ENCODE results near the gene KCNH8.

The KCNH8 gene

DNA sequence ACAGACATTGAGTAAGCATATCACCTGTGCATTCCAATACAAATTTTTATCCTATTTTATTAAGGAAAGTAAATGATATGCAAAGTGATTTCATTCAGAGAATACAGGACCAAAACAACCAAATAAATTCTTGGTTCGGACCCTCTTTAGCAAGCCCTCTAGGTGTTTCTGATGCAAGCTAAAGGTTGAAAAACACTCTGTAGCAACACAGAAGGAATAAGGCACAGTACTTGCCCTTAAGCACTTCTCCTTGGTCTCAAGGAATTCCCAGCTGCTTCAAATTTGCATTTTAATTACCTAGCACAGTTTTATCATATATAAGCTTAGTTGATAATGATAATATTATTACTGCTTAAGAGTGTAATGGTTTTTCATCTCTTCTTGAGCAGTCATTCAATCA lies 288.4 kb downstream of the KCNH8 start:
- WGBS, result 80% methylated on average over 1 of the region's 1 CpG
- no peaks in the 10 kb centered on the region for H3K9me3 ChIP-seq (ENCODE audit: insufficient read depth, low read depth, low read length)
- H3K4me3 ChIP-seq (ENCODE audit: low read length), result no peak overlapping the region
- no peak overlapping the region for H3K27ac ChIP-seq (ENCODE audit: low read depth, low read length)
- no peak overlapping the region for H3K9ac ChIP-seq (ENCODE audit: low read depth, low read length)
- H3K27me3 ChIP-seq (ENCODE audit: insufficient read depth, low read length), result no peaks in the 10 kb centered on the region
- peaks cover 10% of the 10 kb centered on the region; the same call in 1 of the 2 replicates for H3K4me1 ChIP-seq (ENCODE audit: insufficient read depth, low read length)
- H3K36me3 ChIP-seq (ENCODE audit: insufficient read depth, low read length), result peaks cover 2% of the 10 kb centered on the region; the same call in 1 of the 2 replicates

DNA sequence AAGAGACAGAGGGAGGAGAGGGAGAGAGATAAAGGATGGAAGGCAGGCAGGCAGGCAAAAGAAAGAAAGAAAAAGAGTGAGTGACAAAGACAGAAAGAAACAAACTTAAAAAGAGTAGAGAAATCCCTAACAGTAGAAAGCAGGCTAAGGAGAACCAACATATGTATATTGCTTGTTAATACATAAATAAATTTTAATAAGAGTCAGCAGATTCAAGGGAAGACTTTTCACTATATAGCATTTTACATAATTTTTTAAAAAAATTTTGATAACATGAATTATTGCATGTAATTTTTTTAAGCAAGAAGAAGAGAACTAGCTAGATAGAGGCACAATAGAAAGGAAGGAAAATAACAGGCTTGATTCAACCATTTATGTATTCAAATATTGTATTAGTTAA lies 291.6 kb downstream of the KCNH8 start:
- Histone ChIP-seq H3K27ac (ENCODE audit: low read depth, low read length) (no peak overlapping the region), H3K9me3 (ENCODE audit: insufficient read depth, low read depth, low read length) (no peaks in the 10 kb centered on the region), H3K36me3 (ENCODE audit: insufficient read depth, low read length) (peaks cover 2% of the 10 kb centered on the region; the same call in 1 of the 2 replicates)

DNA sequence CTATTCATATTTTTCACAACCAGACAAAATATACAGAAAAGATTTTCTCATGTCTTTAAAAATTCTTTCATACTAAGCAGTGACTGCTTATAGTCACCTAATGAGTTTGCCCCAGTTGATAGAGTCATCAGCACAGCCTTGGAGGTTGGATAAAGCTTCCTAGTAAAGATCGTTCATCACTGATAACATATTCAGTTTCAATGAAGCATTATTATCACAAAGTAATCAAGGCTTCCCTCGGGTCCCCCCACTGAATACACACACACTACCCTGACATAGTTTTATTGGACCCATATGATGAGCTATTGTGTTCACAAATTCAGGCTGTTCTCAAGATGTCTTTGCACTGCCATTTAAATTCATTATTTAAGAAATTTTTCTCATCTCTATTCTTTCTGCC lies 297.8 kb downstream of the KCNH8 start:
- 93% methylated on average over 2 of the region's 2 CpGs for WGBS
- H3K27ac ChIP-seq (ENCODE audit: low read depth, low read length), result no peak overlapping the region
- no peaks in the 10 kb centered on the region for H3K36me3 ChIP-seq (ENCODE audit: insufficient read depth, low read length)
- H3K27me3 ChIP-seq (ENCODE audit: insufficient read depth, low read length), result no peaks in the 10 kb centered on the region
- no peaks in the 10 kb centered on the region for H3K4me1 ChIP-seq (ENCODE audit: insufficient read depth, low read length)
- H3K4me3 ChIP-seq (ENCODE audit: low read length), result no peak overlapping the region
- H3K9ac ChIP-seq (ENCODE audit: low read depth, low read length), result no peak overlapping the region
- no peaks in the 10 kb centered on the region for H3K9me3 ChIP-seq (ENCODE audit: insufficient read depth, low read depth, low read length)

More for the DNA sequence above, 291.6 kb downstream of the KCNH8 start:
- Histone ChIP-seq H3K4me3 (ENCODE audit: low read length) (no peak overlapping the region), H3K9ac (ENCODE audit: low read depth, low read length) (no peak overlapping the region), H3K4me1 (ENCODE audit: insufficient read depth, low read length) (peaks cover 10% of the 10 kb centered on the region; the same call in 1 of the 2 replicates), H3K27me3 (ENCODE audit: insufficient read depth, low read length) (no peaks in the 10 kb centered on the region)

GRCh38 chr3:19446687-19447086 lies 298.4 kb downstream of the KCNH8 start:
- no CpG with 5 or more reads among the region's 1 CpG for WGBS
- Histone ChIP-seq H3K9ac (ENCODE audit: low read depth, low read length) (no peak overlapping the region), H3K27me3 (ENCODE audit: insufficient read depth, low read length) (no peaks in the 10 kb centered on the region), H3K4me3 (ENCODE audit: low read length) (no peak overlapping the region), H3K4me1 (ENCODE audit: insufficient read depth, low read length) (no peaks in the 10 kb centered on the region), H3K9me3 (ENCODE audit: insufficient read depth, low read depth, low read length) (no peaks in the 10 kb centered on the region), H3K27ac (ENCODE audit: low read depth, low read length) (no peak overlapping the region), H3K36me3 (ENCODE audit: insufficient read depth, low read length) (no peaks in the 10 kb centered on the region)

DNA sequence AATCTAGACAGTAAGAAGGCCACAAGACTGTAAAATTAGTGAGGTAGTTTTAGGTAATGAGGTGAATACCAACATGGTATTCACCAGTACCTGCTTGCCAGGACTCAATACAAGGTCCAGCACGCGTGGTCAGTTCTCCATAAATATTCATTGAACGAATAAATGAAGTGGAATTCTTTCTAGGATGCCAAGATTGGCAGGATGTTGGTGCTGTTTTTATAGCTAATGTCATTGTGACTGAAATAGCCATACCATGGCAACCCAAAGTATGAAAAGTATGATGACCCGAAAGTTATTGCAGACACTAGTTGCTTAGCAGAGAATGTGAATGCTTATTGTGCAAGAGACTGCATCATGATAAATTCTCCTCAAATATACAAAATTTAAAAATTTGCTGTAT lies 307.2 kb downstream of the KCNH8 start:
- no peaks in the 10 kb centered on the region for H3K9me3 ChIP-seq (ENCODE audit: insufficient read depth, low read depth, low read length)
- no peak overlapping the region for H3K9ac ChIP-seq (ENCODE audit: low read depth, low read length)
- no peak overlapping the region for H3K27ac ChIP-seq (ENCODE audit: low read depth, low read length)
- 99% methylated on average over 4 of the region's 4 CpGs for WGBS
- no peaks in the 10 kb centered on the region for H3K4me1 ChIP-seq (ENCODE audit: insufficient read depth, low read length)
- no peak overlapping the region for H3K4me3 ChIP-seq (ENCODE audit: low read length)
- no peaks in the 10 kb centered on the region for H3K36me3 ChIP-seq (ENCODE audit: insufficient read depth, low read length)
- H3K27me3 ChIP-seq (ENCODE audit: insufficient read depth, low read length), result no peaks in the 10 kb centered on the region

GRCh38 chr3:19456738-19457137 lies 308.4 kb downstream of the KCNH8 start:
- no peaks in the 10 kb centered on the region for H3K4me1 ChIP-seq (ENCODE audit: insufficient read depth, low read length)
- H3K9ac ChIP-seq (ENCODE audit: low read depth, low read length), result no peak overlapping the region
- no peaks in the 10 kb centered on the region for H3K36me3 ChIP-seq (ENCODE audit: insufficient read depth, low read length)
- no peaks in the 10 kb centered on the region for H3K9me3 ChIP-seq (ENCODE audit: insufficient read depth, low read depth, low read length)
- no peak overlapping the region for H3K27ac ChIP-seq (ENCODE audit: low read depth, low read length)
- no peak overlapping the region for H3K4me3 ChIP-seq (ENCODE audit: low read length)
- WGBS, result 81% methylated on average over 3 of the region's 3 CpGs
- no peaks in the 10 kb centered on the region for H3K27me3 ChIP-seq (ENCODE audit: insufficient read depth, low read length)

DNA sequence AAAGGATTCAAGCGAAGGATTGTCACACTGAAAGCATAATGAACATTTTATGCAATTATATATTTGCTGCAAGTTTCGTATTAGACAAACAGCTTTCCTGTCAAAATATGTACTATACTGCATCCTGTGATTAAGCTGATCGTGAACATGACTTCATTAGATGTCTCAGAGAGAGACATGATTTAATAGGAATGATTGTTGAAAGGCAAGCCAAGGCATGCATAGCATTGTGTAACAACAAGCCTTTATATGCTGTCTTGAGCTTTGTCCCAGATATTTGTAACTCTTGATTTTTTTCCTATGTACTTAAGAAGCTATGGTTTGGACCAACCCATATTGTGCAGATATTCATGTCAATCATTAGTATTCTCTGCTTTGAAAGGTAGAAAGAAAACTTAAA lies 309.1 kb downstream of the KCNH8 start:
- Histone ChIP-seq H3K9ac (ENCODE audit: low read depth, low read length) (no peak overlapping the region), H3K27me3 (ENCODE audit: insufficient read depth, low read length) (no peaks in the 10 kb centered on the region), H3K4me1 (ENCODE audit: insufficient read depth, low read length) (no peaks in the 10 kb centered on the region), H3K9me3 (ENCODE audit: insufficient read depth, low read depth, low read length) (no peaks in the 10 kb centered on the region), H3K36me3 (ENCODE audit: insufficient read depth, low read length) (no peaks in the 10 kb centered on the region), H3K4me3 (ENCODE audit: low read length) (no peak overlapping the region), H3K27ac (ENCODE audit: low read depth, low read length) (no peak overlapping the region)
- 100% methylated on average over 2 of the region's 3 CpGs for WGBS

GRCh38 chr3:19467761-19468160 lies 319.5 kb downstream of the KCNH8 start:
- no peak overlapping the region for H3K27ac ChIP-seq (ENCODE audit: low read depth, low read length)
- no peaks in the 10 kb centered on the region for H3K27me3 ChIP-seq (ENCODE audit: insufficient read depth, low read length)
- no peaks in the 10 kb centered on the region for H3K36me3 ChIP-seq (ENCODE audit: insufficient read depth, low read length)
- H3K4me1 ChIP-seq (ENCODE audit: insufficient read depth, low read length), result no peaks in the 10 kb centered on the region; the same call in 1 of the 2 replicates
- H3K9ac ChIP-seq (ENCODE audit: low read depth, low read length), result no peak overlapping the region
- H3K9me3 ChIP-seq (ENCODE audit: insufficient read depth, low read depth, low read length), result no peaks in the 10 kb centered on the region; the same call in 1 of the 2 replicates
- no peak overlapping the region for H3K4me3 ChIP-seq (ENCODE audit: low read length)

DNA sequence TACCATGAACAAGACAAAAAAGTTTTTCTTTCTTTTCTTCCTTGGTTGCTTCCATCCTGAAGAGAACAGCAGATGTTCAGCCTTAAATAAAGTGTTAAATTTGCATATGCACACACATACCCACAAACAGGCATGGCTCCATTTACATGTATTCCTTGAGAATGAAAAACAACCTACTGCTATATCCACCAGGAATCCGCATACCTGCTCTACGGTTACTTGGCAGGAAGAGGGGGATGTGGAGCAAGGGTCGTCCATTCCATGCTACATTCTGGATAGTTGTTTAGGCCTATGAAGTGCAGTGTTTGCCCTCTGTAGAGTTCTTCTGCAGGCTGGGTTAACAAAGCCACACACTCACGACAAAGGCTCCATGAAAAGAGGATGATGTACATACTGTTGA lies 322.8 kb downstream of the KCNH8 start:
- no peak overlapping the region for H3K9ac ChIP-seq (ENCODE audit: low read depth, low read length)
- H3K27ac ChIP-seq (ENCODE audit: low read depth, low read length), result no peak overlapping the region
- no peaks in the 10 kb centered on the region; the same call in 1 of the 2 replicates for H3K9me3 ChIP-seq (ENCODE audit: insufficient read depth, low read depth, low read length)
- peaks cover 20% of the 10 kb centered on the region for H3K4me1 ChIP-seq (ENCODE audit: insufficient read depth, low read length)
- H3K27me3 ChIP-seq (ENCODE audit: insufficient read depth, low read length), result no peaks in the 10 kb centered on the region
- H3K4me3 ChIP-seq (ENCODE audit: low read length), result no peak overlapping the region
- no peaks in the 10 kb centered on the region for H3K36me3 ChIP-seq (ENCODE audit: insufficient read depth, low read length)
- 80% methylated on average over 4 of the region's 4 CpGs for WGBS

DNA sequence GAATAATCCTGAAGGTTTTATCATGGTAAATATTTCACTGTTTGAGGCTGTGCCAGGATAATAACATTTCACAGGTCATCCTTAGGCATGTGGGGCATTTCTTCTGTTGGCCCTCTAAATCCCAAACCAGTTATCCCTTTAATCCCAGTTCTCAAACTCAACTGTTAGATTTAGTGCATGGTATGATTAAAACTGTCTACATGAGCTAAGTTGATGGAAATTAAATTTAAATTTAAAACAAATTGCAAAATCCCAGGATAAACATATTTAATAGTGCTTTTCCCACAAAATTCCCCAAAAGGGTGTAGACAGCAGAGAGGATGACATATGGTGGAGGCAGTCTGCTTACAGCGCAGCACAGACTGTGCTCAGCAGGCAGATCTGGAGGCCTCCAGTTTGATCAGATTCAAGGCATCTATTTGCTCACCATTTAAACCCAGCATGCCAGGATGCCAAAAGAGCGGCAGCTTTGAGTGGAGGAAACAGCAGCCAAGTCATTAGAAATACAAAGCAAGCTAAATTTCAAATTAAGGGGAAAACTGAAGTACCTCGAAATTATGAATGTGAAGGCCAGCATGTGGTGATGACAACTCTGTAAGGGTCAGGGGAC lies 325.8 kb downstream of the KCNH8 start:
- Histone ChIP-seq H3K4me1 (ENCODE audit: insufficient read depth, low read length) (peaks cover 26% of the 10 kb centered on the region), H3K9me3 (ENCODE audit: insufficient read depth, low read depth, low read length) (no peaks in the 10 kb centered on the region; the same call in 1 of the 2 replicates), H3K27me3 (ENCODE audit: insufficient read depth, low read length) (no peaks in the 10 kb centered on the region), H3K9ac (ENCODE audit: low read depth, low read length) (no peak overlapping the region), H3K27ac (ENCODE audit: low read depth, low read length) (no peak overlapping the region), H3K36me3 (ENCODE audit: insufficient read depth, low read length) (no peaks in the 10 kb centered on the region), H3K4me3 (ENCODE audit: low read length) (no peak overlapping the region)
- 75% methylated on average over 3 of the region's 3 CpGs for WGBS

DNA sequence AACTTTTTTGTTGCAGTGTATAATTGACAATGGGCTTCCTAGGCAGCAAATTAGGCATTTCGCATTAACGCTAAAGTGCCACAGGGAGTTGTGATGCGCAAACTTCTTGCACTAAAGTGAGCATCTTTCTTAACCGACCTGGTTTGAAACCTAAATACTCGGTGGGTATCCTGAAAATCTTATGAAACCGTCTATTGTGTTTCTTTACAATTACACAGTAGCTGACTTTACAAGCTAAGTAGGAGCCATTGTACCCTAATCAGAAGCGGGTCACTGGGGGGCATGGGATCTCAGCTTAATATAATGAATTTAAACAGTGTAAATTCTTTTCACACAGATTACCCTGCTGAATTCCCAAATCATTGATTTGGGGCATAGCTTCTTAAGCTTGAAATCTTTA lies 328.0 kb downstream of the KCNH8 start:
- Histone ChIP-seq H3K27me3 (ENCODE audit: insufficient read depth, low read length) (no peaks in the 10 kb centered on the region), H3K36me3 (ENCODE audit: insufficient read depth, low read length) (no peaks in the 10 kb centered on the region)
- 83% methylated on average over 6 of the region's 7 CpGs for WGBS

DNA sequence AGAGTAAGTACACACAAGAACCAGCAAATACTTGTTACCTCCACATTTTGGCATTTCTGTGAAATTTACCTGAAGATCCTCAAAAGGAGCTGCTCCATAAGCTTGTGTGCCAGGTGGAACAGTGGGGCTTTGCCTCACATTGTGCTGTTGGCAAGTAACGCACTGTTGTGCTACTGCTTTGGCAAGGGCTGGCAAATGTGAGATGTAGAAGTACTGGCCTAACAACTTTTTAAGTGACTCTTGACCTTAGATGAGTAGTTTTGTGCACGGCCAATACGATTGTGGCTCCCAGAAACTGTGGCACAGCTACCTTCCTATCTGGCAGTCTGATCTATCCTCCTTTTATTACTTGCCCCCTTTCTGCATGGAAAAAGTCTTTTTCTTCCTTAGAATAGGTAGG lies 337.0 kb downstream of the KCNH8 start:
- Histone ChIP-seq H3K4me3 (ENCODE audit: low read length) (no peak overlapping the region), H3K27ac (ENCODE audit: low read depth, low read length) (no peak overlapping the region), H3K4me1 (ENCODE audit: insufficient read depth, low read length) (no peaks in the 10 kb centered on the region), H3K9me3 (ENCODE audit: insufficient read depth, low read depth, low read length) (peaks cover 5% of the 10 kb centered on the region; the same call in 1 of the 2 replicates), H3K27me3 (ENCODE audit: insufficient read depth, low read length) (no peaks in the 10 kb centered on the region), H3K9ac (ENCODE audit: low read depth, low read length) (no peak overlapping the region), H3K36me3 (ENCODE audit: insufficient read depth, low read length) (no peaks in the 10 kb centered on the region)
- 97% methylated on average over 3 of the region's 3 CpGs for WGBS

More for the DNA sequence above, 328.0 kb downstream of the KCNH8 start:
- Histone ChIP-seq H3K27ac (ENCODE audit: low read depth, low read length) (no peak overlapping the region), H3K4me3 (ENCODE audit: low read length) (no peak overlapping the region), H3K4me1 (ENCODE audit: insufficient read depth, low read length) (peaks cover 26% of the 10 kb centered on the region), H3K9ac (ENCODE audit: low read depth, low read length) (no peak overlapping the region), H3K9me3 (ENCODE audit: insufficient read depth, low read depth, low read length) (no peaks in the 10 kb centered on the region; the same call in 1 of the 2 replicates)
